HL-60/S4 treated with phorbol 12-myristate 13-acetate at 8.2 ng/mL for 4 days and 3 days (cell line): ENCODE data around the gene LRIF1.
"Not testable (repeated sequence)": the region's sequence is repeated elsewhere in the genome, so short reads cannot be mapped to it uniquely, and the experiment has no call there.

ENCODE experiments used
- in situ Hi-C: fragments of 300-500 bp; cut with MboI; formaldehyde crosslinking; loops from 2 replicates; pipeline ENCODE4 v1.15.0; 2022; ENCODE audit warnings: low sequenced_read_pairs

LRIF1 gene

DNA sequence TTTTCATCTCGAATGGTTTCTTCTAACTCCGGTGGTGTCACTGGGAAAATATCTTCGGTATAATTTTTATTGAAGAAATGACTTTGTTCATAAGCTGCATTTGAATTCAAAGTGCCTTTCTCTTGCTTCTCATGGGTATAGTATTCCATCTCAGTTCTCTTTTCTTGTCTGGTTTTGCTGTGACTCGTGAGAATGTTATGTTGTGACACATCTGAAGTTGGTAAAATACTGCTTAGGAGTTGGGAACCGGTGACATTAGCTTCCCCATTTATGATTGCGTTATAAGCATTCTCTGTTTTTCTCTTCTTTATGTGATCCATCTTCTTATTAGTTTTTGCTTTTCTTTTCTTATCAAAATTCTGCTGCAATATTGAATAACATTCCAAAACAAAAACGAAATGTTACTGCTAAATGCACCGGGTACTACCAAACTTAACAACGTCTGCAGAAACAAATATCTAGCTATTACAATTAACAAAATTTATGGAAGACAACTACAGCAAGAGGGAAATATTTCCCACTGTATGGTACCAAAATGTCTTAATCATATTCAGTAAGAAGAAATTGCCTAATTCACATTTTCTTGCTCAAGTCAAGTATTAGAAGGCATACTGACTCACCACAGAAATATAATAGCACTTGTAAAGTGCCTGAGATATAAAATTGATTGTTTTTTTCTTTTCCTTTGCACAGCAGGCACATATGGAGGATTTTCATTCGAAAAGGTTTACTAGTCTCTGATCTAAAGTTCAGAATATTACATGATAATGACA, 15.5 kb downstream of the LRIF1 start:
- in situ Hi-C loops, result no loop called here

DNA sequence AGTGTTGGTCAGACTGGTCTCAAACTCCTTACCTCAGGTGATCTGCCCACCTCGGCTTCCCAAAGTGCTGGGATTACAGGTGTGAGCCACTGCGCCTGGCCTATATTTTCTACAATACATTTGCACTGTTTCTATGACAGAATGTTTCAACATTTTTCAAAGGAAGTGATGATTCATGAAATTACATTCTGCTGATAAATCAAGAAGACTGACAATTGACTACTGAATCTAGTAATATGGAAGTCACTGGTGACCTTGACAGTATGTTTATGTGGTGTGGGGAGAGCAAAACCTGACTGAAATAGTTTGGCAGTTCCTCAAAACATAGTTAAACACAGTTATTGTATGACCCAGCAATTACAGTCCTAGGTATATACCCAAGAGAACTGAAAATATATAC, 18.1 kb downstream of the LRIF1 start:
- in situ Hi-C loops, result no loop called here

- in situ Hi-C loops, result no loop called here
Observed at GRCh38 chr1:110944806-110945205, 18.9 kb downstream of the LRIF1 start.

DNA sequence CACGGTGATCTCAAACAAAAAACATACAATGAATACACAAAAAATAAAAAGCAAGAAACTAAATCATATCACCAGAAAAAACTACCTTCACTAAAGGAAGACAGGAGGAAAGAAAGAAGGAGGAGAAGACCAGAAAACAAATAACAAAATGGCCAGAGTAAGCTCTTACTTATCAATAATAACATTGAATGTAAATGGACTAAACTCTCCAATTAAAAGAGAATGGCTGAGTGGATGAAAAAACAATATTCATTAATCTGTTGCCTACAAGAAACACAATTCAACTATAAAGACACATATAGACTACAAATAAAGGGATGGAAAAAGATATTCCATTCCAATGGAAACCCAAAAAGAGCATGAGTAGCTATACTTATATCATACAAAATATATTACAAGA, 27.2 kb downstream of the LRIF1 start:
- in situ Hi-C loops, result no loop called here

DNA sequence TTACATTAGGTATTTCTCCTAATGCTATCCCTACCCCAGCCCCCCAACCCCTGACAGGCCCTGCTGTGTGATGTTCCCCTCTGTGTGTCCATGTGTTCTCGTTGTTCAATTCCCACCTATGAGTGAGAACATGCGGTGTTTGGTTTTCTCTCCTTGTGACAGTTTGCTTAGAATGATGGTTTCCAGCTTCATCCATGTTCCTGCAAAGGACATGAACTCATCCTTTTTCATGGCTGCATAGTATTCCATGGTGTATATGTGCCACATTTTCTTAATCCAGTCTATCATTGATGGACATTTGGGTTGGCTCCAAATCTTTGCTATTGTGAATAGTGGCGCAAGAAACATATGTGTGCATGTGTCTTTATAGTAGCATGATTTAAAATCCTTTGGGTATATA, 32.6 kb downstream of the LRIF1 start:
- in situ Hi-C loops, result not testable (repeated sequence)

DNA sequence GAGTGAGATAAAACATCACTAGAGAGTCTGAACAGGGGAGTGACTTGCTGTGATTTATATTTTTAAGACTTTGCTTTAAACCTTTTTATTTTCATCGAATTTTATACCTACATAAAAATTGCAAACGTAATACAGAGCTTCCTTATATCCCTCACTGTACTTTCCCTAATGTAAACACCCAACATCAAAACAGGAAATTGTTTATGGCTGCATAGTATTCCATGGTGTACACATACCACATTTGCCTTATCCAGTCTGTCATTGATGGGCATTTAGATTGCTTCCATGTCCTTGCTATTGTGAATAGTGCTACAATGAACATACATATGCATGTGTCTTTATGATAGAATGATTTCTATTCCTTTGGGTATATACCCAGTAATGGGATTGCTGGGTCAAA, 34.8 kb downstream of the LRIF1 start:
- in situ Hi-C loops, result no loop called here

DNA sequence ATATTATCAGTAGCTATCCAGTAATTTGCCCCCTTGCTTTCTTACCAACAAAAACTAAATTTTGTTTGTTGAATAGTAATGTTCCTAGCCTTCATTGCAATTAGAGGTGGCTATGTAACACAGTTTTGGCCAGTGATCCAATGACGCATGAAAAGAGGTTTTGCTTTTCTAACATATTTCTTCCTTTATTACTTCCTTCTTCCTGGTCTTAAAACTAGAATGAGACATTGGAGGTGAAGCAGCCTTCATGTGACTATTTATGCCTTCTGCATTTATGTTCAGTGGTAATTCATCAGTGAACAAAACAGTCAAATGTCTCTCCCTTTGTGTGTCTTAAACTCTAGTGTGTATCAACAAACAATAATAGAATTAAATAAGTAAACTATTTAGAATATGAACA, 35.5 kb downstream of the LRIF1 start:
- in situ Hi-C loops, result no loop called here

DNA sequence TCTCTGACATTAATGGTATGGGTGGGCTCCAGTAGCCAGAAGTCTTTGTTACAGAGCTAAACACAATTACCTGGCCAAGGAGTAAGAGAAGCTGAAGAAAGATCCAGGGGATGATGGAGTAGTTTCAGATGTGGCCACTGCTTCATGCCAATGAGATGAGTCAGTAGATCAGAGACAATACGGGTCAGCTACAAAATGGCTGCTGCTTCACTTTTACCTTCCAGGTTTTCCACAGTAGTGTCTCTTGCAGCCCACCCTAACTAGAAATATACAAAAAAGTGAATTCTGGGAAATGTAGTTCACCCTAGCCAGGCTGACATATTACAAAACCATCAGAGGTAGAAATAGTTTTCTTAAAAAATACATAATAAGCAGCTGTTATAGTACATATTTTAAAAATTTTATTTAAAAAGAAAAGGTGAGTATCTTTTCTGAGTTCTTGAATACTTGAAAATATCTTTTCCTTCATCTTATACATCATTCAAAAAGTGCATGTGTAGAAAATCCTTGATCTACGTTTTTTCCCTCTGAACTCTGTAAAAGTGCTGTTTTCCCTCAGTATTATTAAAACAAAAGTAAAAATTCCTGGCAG, 36.1 kb downstream of the LRIF1 start:
- in situ Hi-C loops, result no loop called here

- in situ Hi-C loops, result no loop called here
Observed at GRCh38 chr1:110921953-110922352, 41.8 kb downstream of the LRIF1 start.

DNA sequence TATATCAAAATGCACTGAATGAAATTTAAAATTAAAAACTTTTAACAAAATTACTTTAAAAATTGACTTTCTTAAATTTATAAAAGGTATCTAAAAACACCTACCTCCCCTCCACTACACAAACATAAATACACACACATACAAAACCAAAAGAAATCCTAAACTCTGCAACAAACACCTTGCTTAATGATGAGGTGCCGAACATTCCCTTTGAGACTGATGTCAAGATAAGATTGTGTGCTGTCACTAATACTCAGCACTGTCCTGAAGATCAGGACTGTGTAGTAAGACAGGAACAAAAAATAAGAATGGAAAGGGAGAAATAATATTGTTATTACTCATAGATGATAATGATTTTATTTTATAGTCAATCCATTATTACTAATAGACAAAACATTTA, 45.7 kb downstream of the LRIF1 start:
- in situ Hi-C loops, result no loop called here

DNA sequence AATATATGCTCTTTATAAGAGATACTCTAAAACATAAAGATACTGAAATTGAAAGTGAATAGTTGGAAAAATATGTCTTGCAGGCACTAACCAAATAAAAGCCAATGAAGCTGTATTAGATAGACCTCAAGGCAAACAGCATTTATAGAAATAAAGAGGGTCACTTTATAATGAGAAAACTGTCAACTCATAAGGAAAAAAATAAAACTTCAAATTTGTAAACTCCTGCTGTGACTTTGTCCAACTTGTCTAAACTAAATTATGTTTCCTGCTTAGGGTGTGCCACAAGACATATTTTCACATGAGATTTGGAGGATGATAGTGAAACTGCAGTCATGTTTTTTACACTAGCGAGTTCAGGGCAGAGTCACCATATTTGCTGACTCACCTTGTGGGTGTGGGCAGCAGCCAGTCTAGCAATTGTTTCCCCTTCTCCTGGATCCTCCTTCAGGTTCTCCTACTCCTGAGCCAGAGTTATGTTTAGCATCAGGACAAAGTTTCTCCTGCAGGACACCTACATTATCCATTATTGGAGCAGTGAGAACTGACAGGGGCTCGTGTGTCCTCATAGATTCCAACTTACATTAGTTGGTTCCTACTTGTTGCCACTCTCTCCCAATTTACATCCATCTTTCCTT, 46.9 kb downstream of the LRIF1 start:
- in situ Hi-C loops, result no loop called here

DNA sequence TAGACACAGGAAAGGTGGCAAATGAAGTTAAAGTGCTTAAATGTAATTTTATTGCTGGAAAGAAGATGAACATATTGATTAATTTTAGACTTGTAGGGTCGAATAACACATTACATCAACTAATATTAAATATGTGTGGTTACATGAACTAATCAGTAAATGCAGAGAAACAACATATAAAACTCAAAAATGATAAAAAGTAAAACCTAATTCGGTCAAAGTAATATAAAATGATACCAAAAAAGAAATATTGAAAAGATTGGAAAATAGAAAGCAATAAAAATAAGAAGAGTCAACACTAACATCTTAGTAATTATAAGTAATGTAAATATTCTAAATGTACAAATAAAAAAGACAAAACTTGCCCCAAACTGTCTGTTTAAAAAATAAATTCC, 47.5 kb downstream of the LRIF1 start:
- in situ Hi-C loops, result no loop called here

DNA sequence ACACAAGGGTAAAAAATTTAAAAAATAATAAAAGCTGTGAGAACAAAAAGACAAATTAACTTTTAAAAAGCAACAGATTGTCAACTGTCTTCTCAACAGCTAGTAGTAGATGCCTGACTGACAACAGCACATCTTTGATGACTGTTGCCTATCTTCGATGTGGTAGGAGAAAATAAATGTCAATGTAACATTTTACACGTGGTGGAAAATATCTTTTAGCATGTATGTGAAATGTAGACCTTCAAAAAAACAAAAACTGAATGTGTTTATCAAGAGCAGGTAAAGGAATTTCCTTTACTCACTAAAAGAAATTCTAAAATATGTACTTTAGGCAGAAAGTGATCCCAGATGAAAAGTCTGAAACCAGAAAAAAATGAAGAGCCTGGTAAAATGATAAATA, 47.9 kb downstream of the LRIF1 start:
- in situ Hi-C loops, result no loop called here

DNA sequence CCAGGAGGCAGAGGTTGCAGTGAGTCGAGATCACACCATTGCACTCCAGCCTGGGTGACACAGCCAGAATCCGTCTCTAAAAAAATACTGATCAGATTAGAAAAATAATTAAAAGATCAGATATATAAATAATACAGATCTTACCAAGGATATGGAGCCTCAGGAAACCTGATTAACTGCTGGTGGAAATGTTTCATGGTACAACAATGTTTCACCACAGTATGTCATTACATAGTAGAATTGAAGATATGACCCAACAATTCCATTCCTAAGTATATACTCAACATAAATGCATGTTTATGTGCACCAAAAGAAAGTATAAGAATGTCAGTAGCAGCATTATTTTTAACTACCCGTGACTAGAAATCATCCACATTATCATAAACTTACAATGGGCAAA, 49.0 kb downstream of the LRIF1 start:
- in situ Hi-C loops, result no loop called here

DNA sequence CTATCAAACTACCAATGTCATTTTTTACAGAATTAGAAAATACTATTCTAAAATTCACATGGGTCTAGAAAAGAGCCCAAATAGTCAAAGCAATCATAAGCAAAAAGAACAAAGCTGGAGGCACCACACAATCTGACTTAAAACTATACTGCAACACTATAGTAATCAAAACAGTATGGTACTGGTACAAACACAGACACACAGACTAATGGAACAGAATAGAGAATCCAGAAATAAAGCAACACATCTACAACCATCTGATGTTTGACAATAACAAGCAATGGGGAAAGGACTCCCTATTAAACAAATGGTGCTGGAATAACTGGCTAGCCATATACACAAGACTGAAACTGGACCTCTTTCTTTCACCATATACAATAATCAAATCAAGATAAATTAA, 50.9 kb downstream of the LRIF1 start:
- in situ Hi-C loops, result no loop called here

GRCh38 chr1:110903853-110904500, 59.7 kb downstream of the LRIF1 start:
- in situ Hi-C loops, result no loop called here

GRCh38 chr1:110902820-110903463, 60.8 kb downstream of the LRIF1 start:
- in situ Hi-C loops, result no loop called here

DNA sequence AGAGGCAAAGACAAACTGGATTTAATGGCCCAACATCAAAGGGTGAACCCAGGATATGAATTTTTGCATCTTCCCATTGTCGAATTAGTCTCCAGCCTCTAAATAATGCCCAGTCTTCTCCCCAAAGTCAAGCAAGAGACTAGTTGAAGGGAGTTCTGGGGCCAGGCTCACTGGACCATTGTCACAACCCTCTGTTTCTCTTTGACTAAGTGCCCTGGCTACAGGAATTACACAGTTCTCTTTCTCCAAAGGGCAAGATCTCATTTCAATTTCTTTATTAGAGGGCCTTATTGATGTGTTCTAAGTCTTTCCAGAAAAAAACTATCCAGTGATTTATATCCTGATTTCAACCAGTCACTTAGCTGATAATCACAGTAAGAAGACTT, 64.3 kb downstream of the LRIF1 start:
- in situ Hi-C loops, result no loop called here

- in situ Hi-C loops, result no loop called here
Observed at GRCh38 chr1:110898734-110899457, 64.8 kb downstream of the LRIF1 start.

- in situ Hi-C loops, result no loop called here
Observed at GRCh38 chr1:110897681-110898080, 66.0 kb downstream of the LRIF1 start.
